Neural progenitor cell (in vitro differentiated cells): ENCODE results near the gene FIBP. TPM values are rescaled to one million over a fixed set of nuclear protein-coding genes. Genes with fewer than 3 reads are reported as not detected.

Source experiments
- DNase-seq: peaks from one replicate; pipeline ENCODE4 v3.0.0-alpha.2; 2016; ENCODE audit warnings: low spot score
- H2AFZ ChIP-seq: fragments of 200-600 bp; sonication (generic); replicated peaks from 2 replicates; pipeline ENCODE4 v1.6.1; 2016; ENCODE audit warnings: antibody characterized with exemption
- H3F3A ChIP-seq: fragments of 200-600 bp; sonication (generic); 2 replicates; pipeline ENCODE4 v1.6.1; 2016; ENCODE audit warnings: antibody characterized with exemption, low read depth
- H3K27ac ChIP-seq: fragments of 200-600 bp; sonication (generic); 2 replicates; pipeline ENCODE4 v1.5.1; 2016; ENCODE audit warnings: mild to moderate bottlenecking
- H3K27me3 ChIP-seq: fragments of 200-600 bp; sonication (generic); 2 replicates; pipeline ENCODE4 v1.6.1; 2016; ENCODE audit warnings: mild to moderate bottlenecking, moderate library complexity
- H3K36me3 ChIP-seq: fragments of 200-600 bp; sonication (generic); 2 replicates; pipeline ENCODE4 v1.5.1; 2016
- H3K4me1 ChIP-seq: fragments of 200-600 bp; sonication (generic); 2 replicates; pipeline ENCODE4 v1.6.1; 2016; ENCODE audit warnings: mixed run types
- H3K4me2 ChIP-seq: fragments of 200-600 bp; sonication (generic); 2 replicates; pipeline ENCODE4 v1.6.1; 2016
- H3K4me3 ChIP-seq: fragments of 200-600 bp; sonication (generic); 2 replicates; pipeline ENCODE4 v1.5.1; 2016
- H3K79me2 ChIP-seq: fragments of 200-600 bp; sonication (generic); 2 replicates; pipeline ENCODE4 v1.6.1; 2016; ENCODE audit warnings: low read depth
- H3K9ac ChIP-seq: fragments of 200-600 bp; sonication (generic); 2 replicates; pipeline ENCODE4 v1.6.1; 2016
- H3K9me3 ChIP-seq: fragments of 200-600 bp; sonication (generic); 2 replicates; pipeline ENCODE4 v1.5.1; 2016; ENCODE audit warnings: low read depth
- H4K20me1 ChIP-seq: fragments of 200-600 bp; sonication (generic); 2 replicates; pipeline ENCODE4 v1.6.1; 2016; ENCODE audit warnings: low read depth
- H3K27ac Mint-ChIP-seq: 3 replicates; pipeline ENCODE4 v1.8.0; 2021; ENCODE audit warnings: mixed read lengths
- H3K27me3 Mint-ChIP-seq: 2 replicates; pipeline ENCODE4 v1.8.0; 2022; ENCODE audit warnings: low read depth, mild to moderate bottlenecking, inconsistent platforms, moderate library complexity, mixed read lengths; ENCODE audit not compliant: insufficient read depth
- H3K36me3 Mint-ChIP-seq: 3 replicates; pipeline ENCODE4 v1.8.0; 2021; ENCODE audit warnings: mixed read lengths
- H3K4me1 Mint-ChIP-seq: 3 replicates; pipeline ENCODE4 v1.8.0; 2021; ENCODE audit warnings: mixed read lengths
- H3K4me3 Mint-ChIP-seq: 3 replicates; pipeline ENCODE4 v1.8.0; 2021; ENCODE audit warnings: mild to moderate bottlenecking, moderate library complexity, mixed read lengths
- H3K9me3 Mint-ChIP-seq: 3 replicates; pipeline ENCODE4 v1.8.0; 2020; ENCODE audit warnings: mixed read lengths
- EZH2 ChIP-seq: fragments of 200-600 bp; sonication (generic); IDR thresholded peaks from 2 replicates; pipeline ENCODE4 v1.6.1; 2017; ENCODE audit warnings: antibody characterized with exemption, mild to moderate bottlenecking, moderate library complexity
- EZH2phosphoT487 ChIP-seq: fragments of 200-600 bp; sonication (generic); IDR thresholded peaks from 2 replicates; pipeline ENCODE4 v1.6.1; 2017; ENCODE audit warnings: antibody characterized with exemption
- total RNA-seq: library from RNA; depleted of rRNA; stranded (reverse); fragments of >200 nt; gene quantifications from 2 replicates; pipeline ENCODE4 v1.2.3, GENCODE V29; 2015; ENCODE audit warnings: low replicate concordance
- TF ChIP-seq, protein P1 (sequence below): fragments of 200-600 bp; sonication (generic); IDR thresholded peaks from 2 replicates; pipeline ENCODE4 v1.5.1; 2017; ENCODE audit warnings: antibody characterized with exemption, mild to moderate bottlenecking

Gene FIBP
- total RNA-seq, 1 donor from 2014 or later = 92.1 TPM

DNA sequence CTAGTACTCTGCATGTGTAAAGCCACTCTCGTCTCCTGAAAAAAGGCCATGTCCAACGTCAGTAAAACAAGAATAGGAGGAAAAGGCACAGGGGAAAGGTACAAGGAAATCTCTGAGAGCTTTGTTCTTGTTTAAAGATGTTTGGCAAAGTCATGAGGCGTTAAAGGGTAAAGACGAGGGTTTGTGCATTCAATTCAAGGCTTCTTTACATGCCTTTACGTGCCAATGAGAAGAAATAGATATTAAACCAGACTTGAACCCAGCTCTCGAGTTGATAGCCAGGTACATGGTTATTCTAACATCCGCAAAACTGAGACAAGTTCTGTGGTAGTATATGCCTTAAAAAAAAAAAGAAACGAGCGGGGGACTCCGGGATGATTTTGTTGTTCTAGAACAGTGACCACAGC, 29.6 kb downstream of the FIBP start:
- Histone ChIP-seq H3K9me3 (no peaks in the 10 kb centered on the region), H3K4me1 (peaks cover 10% of the 10 kb centered on the region)
- H3K36me3 Mint-ChIP-seq = peaks cover 34% of the 10 kb centered on the region

DNA sequence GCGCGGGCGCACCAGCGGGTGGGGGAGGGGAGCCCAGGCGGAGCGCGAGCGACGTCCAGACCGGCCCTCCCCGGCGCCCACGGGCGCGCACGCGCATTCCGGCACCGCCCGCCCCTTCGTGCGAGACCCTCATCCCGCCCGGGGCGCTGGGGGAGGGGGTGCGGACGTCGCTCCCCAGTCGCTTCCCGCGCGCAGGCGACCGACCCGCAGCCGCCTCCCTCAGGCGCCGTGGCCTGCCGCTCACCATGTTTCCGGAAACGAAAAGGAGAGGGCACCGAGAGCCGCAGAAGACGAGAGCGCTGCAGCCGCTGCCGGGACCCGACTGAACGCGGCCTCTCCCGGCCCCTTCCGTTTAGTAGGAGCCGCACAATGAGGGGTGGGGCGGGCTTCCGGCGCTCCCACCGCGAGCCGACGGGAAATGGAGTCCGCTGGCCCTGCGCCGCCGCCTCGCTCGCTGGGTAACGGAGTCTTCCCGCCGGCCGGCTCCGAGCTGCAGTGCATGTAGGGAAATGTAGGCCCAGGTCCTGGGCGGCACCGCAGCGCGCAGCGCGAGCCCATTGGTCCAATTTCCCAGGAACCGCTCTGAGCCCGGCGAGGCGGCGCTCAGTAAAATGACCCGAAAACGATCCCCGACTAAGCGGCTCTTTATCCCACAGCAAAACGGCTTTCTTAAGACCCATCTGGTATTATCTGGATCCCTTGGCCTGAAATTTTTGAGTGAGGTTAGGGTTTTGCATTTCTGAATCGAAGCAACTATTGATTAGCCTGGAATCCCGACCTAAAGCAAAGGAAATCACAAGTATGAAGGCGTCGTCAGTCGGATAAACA, 30.2 kb downstream of the FIBP start, which contains the start of gene CFL1:
Gene CFL1 (minus strand): TSS at position 328 of the 828 bp plus-strand sequence. CDS start 81 bp downstream, at position 247.
- H3K36me3 ChIP-seq = peaks cover 7% of the 10 kb centered on the region
- H4K20me1 ChIP-seq = peaks cover 48% of the 10 kb centered on the region
- H2AFZ ChIP-seq = no peak within 1 kb of the TSS

More for the DNA sequence above, 29.6 kb downstream of the FIBP start:
- TF ChIP-seq EZH2phosphoT487 = no peak
- TF ChIP-seq EZH2 = no peak
- TF ChIP-seq, protein P1, sequence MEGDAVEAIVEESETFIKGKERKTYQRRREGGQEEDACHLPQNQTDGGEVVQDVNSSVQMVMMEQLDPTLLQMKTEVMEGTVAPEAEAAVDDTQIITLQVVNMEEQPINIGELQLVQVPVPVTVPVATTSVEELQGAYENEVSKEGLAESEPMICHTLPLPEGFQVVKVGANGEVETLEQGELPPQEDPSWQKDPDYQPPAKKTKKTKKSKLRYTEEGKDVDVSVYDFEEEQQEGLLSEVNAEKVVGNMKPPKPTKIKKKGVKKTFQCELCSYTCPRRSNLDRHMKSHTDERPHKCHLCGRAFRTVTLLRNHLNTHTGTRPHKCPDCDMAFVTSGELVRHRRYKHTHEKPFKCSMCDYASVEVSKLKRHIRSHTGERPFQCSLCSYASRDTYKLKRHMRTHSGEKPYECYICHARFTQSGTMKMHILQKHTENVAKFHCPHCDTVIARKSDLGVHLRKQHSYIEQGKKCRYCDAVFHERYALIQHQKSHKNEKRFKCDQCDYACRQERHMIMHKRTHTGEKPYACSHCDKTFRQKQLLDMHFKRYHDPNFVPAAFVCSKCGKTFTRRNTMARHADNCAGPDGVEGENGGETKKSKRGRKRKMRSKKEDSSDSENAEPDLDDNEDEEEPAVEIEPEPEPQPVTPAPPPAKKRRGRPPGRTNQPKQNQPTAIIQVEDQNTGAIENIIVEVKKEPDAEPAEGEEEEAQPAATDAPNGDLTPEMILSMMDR = no peak
- Mint-ChIP-seq H3K4me3 (peak overlapping the region; percentile 95), H3K27ac (peak overlapping the region; percentile 100), H3K27me3 (peaks cover 29% of the 10 kb centered on the region), H3K4me1 (peaks cover 35% of the 10 kb centered on the region), H3K9me3 (peaks cover 5% of the 10 kb centered on the region)
- Histone ChIP-seq H3K4me2 (peak overlapping the region; percentile 90), H3K27ac (peak overlapping the region; percentile 95), H3K4me3 (peak overlapping the region; percentile 87), H3K79me2 (peaks cover 58% of the 10 kb centered on the region), H3K36me3 (peaks cover 7% of the 10 kb centered on the region), H3K27me3 (no peaks in the 10 kb centered on the region), H4K20me1 (peaks cover 47% of the 10 kb centered on the region), H3F3A (peaks cover 70% of the 10 kb centered on the region), H2AFZ (no peak overlapping the region), H3K9ac (peak overlapping the region; percentile 56)
- DNase-seq = no peak

DNA sequence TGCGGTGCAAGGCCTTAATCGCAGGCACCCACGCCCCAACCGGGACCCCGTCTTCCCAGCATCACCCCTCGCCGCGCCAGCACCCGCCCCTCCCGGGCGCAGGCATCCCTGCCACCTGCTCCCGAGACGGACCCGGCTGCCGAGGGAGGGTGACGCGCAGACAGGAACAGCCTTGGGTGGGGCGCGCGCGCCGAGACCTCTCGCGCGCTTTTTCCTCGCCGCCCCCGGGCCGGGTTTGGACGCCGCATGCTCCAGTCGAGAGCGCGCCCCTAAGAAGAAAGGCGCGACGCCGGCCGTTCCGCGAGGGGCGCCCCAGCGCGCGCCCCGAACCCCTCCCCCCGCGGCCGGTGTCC, 30.8 kb downstream of the FIBP start:
- H3K4me3 Mint-ChIP-seq = peak overlapping the region; percentile 93
- no peak overlapping the region for H3K27ac Mint-ChIP-seq
- H3K4me1 ChIP-seq = peaks cover 10% of the 10 kb centered on the region
- H3K79me2 ChIP-seq = peaks cover 59% of the 10 kb centered on the region
- TF ChIP-seq, protein P1 = no peak
- no peak for TF ChIP-seq EZH2phosphoT487
- TF ChIP-seq EZH2 = no peak
- peak overlapping the region; percentile 92 for H3K4me2 ChIP-seq
- peaks cover 26% of the 10 kb centered on the region for H3K27me3 Mint-ChIP-seq
- H3K9me3 Mint-ChIP-seq = peaks cover 6% of the 10 kb centered on the region
- DNase-seq = no peak
- H3K9me3 ChIP-seq = no peaks in the 10 kb centered on the region
- H2AFZ ChIP-seq = no peak overlapping the region
- H3K36me3 Mint-ChIP-seq = peaks cover 36% of the 10 kb centered on the region
- peak overlapping the region; percentile 92 for H3K27ac ChIP-seq
- H3K27me3 ChIP-seq = no peaks in the 10 kb centered on the region
- peak overlapping the region; percentile 74 for H3K9ac ChIP-seq
- H3K36me3 ChIP-seq = peaks cover 7% of the 10 kb centered on the region
- peak overlapping the region; percentile 87 for H3K4me3 ChIP-seq
- H4K20me1 ChIP-seq = peaks cover 48% of the 10 kb centered on the region
- peaks cover 76% of the 10 kb centered on the region for H3F3A ChIP-seq
- peaks cover 33% of the 10 kb centered on the region for H3K4me1 Mint-ChIP-seq

More for the DNA sequence above, 30.2 kb downstream of the FIBP start, which contains the start of gene CFL1:
- TF ChIP-seq EZH2phosphoT487 (no peak), EZH2 (no peak)
- TF ChIP-seq, protein P1 = no peak
- DNase-seq = peak; percentile 99
- H3K27me3 ChIP-seq = no peaks in the 10 kb centered on the region
- Mint-ChIP-seq H3K27ac (peak within 1 kb of the TSS; percentile 100), H3K4me1 (peaks cover 35% of the 10 kb centered on the region), H3K27me3 (peaks cover 29% of the 10 kb centered on the region), H3K36me3 (peaks cover 39% of the 10 kb centered on the region), H3K9me3 (peaks cover 6% of the 10 kb centered on the region), H3K4me3 (peak within 1 kb of the TSS; percentile 95)
- H3K9me3 ChIP-seq = no peaks in the 10 kb centered on the region
- peaks cover 59% of the 10 kb centered on the region for H3K79me2 ChIP-seq
- H3K4me3 ChIP-seq = peak within 1 kb of the TSS; percentile 87
- H3K4me1 ChIP-seq = peaks cover 10% of the 10 kb centered on the region
- H3K9ac ChIP-seq = peak within 1 kb of the TSS; percentile 74
- H3K4me2 ChIP-seq = peak within 1 kb of the TSS; percentile 92
- peak within 1 kb of the TSS; percentile 95 for H3K27ac ChIP-seq
- peaks cover 76% of the 10 kb centered on the region for H3F3A ChIP-seq
